ENCODE results near the gene SLC51B. TPM values are rescaled to one million over a fixed set of nuclear protein-coding genes. Genes with fewer than 3 reads are reported as not detected.
"Not testable (repeated sequence)": the region's sequence is repeated elsewhere in the genome, so short reads cannot be mapped to it uniquely, and the experiment has no call there.

Gene SLC51B
- total RNA-seq, 1 donor from 2014 or later: not detected

DNA sequence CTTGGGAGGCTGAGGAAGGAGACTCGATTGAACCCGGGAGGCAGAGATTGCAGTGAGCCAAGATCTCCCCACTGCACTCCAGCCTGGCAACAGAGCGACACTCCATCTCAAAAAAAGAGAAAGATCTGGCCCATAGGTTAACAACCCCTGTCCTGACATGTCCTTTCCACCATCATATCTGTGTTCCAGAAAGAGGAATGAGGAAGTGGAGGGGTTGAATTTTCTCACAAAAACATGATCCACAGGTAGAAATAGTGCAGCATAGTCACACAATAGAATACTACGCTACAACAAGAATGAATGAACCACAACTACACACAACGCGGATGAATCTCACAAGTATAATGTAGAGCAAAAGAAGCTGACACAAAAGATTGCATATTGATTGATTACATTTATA lies 4.7 kb upstream of the SLC51B start:
- no peak for DNase-seq (ENCODE audit: extremely low read depth, low read depth, low spot score)

DNA sequence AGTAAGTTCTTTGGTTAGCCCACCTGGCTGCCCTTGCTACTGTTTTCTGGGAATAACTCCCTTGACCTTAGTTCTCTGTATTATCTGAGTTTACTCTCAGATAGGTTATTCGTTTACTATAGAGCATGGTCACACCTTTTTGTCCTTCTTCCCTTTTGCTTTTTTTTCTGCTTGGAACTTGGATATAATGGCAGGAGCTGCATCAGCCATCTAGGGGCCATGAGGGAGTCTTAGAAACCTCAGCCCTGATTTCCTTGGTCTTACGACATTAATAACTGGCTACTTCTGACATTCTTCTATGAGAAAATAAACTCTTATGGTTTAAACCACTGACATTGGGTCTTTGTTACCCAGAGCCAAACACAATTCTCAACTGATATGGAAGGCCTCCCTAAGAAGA lies 3.4 kb upstream of the SLC51B start:
- no peak for DNase-seq (ENCODE audit: extremely low read depth, low read depth, low spot score)

GRCh38 chr15:65042776-65043327 lies 2.3 kb upstream of the SLC51B start:
- no peak for DNase-seq (ENCODE audit: extremely low read depth, low read depth, low spot score)

- DNase-seq (ENCODE audit: extremely low read depth, low read depth, low spot score): not testable (repeated sequence)
Measured at GRCh38 chr15:65044218-65044617, 969 bp upstream of the SLC51B start.

DNA sequence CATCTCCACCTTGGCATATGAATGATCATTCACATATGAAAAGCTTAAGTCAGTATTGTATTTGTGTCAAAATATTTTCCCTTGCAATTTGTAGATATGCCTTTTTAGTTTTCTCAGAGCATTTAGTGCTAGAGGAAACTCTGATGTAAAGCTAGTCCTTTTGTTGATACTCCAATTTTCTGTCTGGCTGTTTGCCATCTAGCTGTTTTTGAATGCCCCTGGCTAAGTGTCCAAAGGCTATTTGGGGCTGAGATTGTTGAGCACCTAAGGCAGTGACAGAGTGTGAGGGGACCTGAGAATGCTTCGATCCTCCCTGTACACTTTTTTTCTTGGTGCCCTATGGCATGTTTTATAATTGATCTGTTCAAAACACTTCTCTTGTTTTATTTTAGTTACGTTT lies 3.1 kb downstream of the SLC51B start:
- no peak for DNase-seq (ENCODE audit: extremely low read depth, low read depth, low spot score)

DNA sequence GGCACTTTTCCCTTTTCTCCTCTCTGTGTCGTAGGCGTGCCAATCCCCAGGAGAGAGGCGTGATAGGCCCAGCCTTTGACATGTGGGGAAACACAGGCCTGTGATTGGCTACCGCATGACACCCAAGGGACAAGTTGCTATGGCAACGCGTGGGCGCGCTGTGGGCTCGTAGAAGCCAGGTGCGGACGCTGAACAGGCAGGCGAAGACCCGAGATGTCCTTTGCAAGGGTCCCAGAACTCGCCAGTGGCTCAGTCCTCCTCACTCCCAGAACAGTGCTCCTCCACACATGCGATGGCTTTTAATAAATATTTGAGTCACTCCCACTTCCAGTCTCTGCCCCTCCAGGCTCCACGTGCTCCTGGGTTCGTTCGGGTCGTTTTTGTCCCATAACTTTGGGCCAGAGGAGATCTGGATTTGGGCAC lies 4.2 kb downstream of the SLC51B start:
- DNase-seq (ENCODE audit: extremely low read depth, low read depth, low spot score): peak; percentile 78

- no peak for DNase-seq (ENCODE audit: extremely low read depth, low read depth, low spot score)
Measured at GRCh38 chr15:65050270-65050669, 5.1 kb downstream of the SLC51B start.

- DNase-seq (ENCODE audit: extremely low read depth, low read depth, low spot score): no peak
Measured at GRCh38 chr15:65051266-65051665, 6.1 kb downstream of the SLC51B start.

- no peak for DNase-seq (ENCODE audit: extremely low read depth, low read depth, low spot score)
Measured at GRCh38 chr15:65052956-65053355, 7.8 kb downstream of the SLC51B start.

GRCh38 chr15:65054333-65055200 lies 9.4 kb downstream of the SLC51B start:
- DNase-seq (ENCODE audit: extremely low read depth, low read depth, low spot score): no peak

DNA sequence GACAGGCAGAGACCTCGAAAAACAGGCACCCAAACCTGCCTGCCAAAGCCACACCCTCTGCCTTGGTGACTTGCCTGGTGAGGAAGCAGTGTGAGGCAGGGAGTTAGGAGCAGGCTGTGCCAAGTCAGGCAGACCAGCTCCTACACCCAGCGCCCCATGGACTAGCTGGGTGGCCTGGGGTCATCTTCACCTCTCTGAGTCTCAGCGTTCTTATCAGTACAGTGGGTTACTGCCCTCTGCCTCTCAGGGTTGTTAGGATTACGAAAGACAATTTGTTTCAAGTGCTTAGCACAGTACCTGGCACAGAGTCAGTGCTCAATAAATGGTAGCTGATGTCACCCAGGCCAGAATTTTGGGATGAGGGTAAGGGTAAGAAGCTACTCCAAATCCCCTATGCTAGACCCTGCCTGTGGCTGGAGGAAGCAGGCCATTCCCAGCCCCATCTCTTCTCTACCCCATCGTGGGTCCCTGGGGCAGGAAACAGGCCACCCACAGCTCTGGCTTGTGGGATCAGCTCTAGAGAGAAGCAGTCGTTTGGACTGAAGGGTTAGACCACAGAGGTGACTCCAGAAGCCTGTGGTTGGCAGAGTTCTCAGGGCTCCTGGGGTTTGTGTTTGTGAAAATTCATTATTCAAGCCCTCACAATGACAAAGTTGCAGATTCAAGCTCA lies 10.1 kb downstream of the SLC51B start:
- DNase-seq (ENCODE audit: extremely low read depth, low read depth, low spot score): no peak

- DNase-seq (ENCODE audit: extremely low read depth, low read depth, low spot score): no peak
Measured at GRCh38 chr15:65056106-65056505, 10.9 kb downstream of the SLC51B start.

GRCh38 chr15:65056868-65057548 lies 11.8 kb downstream of the SLC51B start:
- no peak for DNase-seq (ENCODE audit: extremely low read depth, low read depth, low spot score)

DNA sequence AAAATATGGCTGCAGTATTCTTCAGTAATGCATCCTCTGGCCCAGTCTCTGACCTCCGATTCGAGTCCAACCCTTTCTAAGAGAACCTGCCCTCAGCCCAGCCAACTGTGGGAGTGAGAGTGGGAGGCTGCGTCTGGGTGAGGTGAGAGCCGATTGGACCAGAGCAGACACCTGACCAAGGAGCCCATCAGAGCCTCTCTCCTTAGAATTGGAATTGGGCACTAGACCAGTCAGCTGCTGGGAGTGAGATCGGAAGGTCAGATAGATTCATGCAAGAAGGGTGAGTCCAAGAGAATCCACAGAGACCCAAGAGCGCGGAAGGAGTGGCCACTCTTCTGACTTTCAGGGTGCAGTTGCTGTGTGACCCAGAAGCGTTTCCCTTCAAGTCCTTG lies 12.4 kb downstream of the SLC51B start:
- DNase-seq (ENCODE audit: extremely low read depth, low read depth, low spot score): no peak

GRCh38 chr15:65058394-65059368 lies 13.5 kb downstream of the SLC51B start:
- DNase-seq (ENCODE audit: extremely low read depth, low read depth, low spot score): no peak

GRCh38 chr15:65059369-65059750 lies 14.2 kb downstream of the SLC51B start:
- no peak for DNase-seq (ENCODE audit: extremely low read depth, low read depth, low spot score)

- no peak for DNase-seq (ENCODE audit: extremely low read depth, low read depth, low spot score)
Measured at GRCh38 chr15:65059931-65060596, 14.9 kb downstream of the SLC51B start.

GRCh38 chr15:65060641-65061397 lies 15.6 kb downstream of the SLC51B start:
- no peak for DNase-seq (ENCODE audit: extremely low read depth, low read depth, low spot score)

- no peak for DNase-seq (ENCODE audit: extremely low read depth, low read depth, low spot score)
Measured at GRCh38 chr15:65062061-65062460, 16.9 kb downstream of the SLC51B start.
